Esophagus squamous epithelium (tissue), 4 donors: ENCODE measurements around the gene CD163L1.

Experiments
- CTCF ChIP-seq, 6 experiments: fragments of 450-650 bp in 4 of 6; fragments of 200-600 bp in 2 of 6; sonication (generic) in 2 of 6; IDR thresholded peaks; one replicate each; pipeline ENCODE4 v1.5.1; 2016 to 2019; ENCODE audit warnings: antibody characterized with exemption in 6 of 6, mild to moderate bottlenecking in 4 of 6, moderate library complexity in 4 of 6
- POLR2A ChIP-seq, 4 donors: fragments of 450-650 bp; IDR thresholded peaks; one replicate each; pipeline ENCODE4 v1.6.1; 2017; ENCODE audit warnings: antibody characterized with exemption in 4 of 4, mild to moderate bottlenecking in 4 of 4, moderate library complexity in 3 of 4

GRCh38 chr12:7404275-7404674 is 39.7 kb downstream of the CD163L1 start:
- TF ChIP-seq CTCF (IDR thresholded peaks at IDR 0.05) (no peak), POLR2A (IDR thresholded peaks at IDR 0.05) (no peak)
